Peyer's patch (tissue), 4 donors: Measurements from ENCODE around the gene ADAP1. TPM values are rescaled to one million over a fixed set of nuclear protein-coding genes. Genes with fewer than 3 reads are reported as not detected.
A peak's percentile ranks its signal among the peaks of the same experiment; 100 is the strongest.

ENCODE experiments used
- DNase-seq, 3 donors: peaks; one replicate each; pipeline ENCODE4 v3.0.0-alpha.2; 2017 to 2019
- H3K27ac ChIP-seq, 4 donors: fragments of 200-600 bp; sonication (generic); one replicate each; pipeline ENCODE4 v1.5.1; 2016 to 2019
- H3K27me3 ChIP-seq, 2 donors: fragments of 200-600 bp; sonication (generic); one replicate each; pipeline ENCODE4 v1.5.1; 2019
- H3K36me3 ChIP-seq, 3 donors: fragments of 200-600 bp; sonication (generic); one replicate each; pipeline ENCODE4 v1.5.1; 2016 to 2019
- H3K4me1 ChIP-seq, 4 donors: fragments of 200-600 bp; sonication (generic); one replicate each; pipeline ENCODE4 v1.5.1; 2016 to 2019
- H3K4me3 ChIP-seq, 4 donors: fragments of 200-600 bp; sonication (generic); 1 replicate in 3 of 4; 2 replicates in 1 of 4; pipeline ENCODE4 v1.5.1; 2016 to 2019; ENCODE audit warnings: mild to moderate bottlenecking in 1 of 4
- H3K9me3 ChIP-seq, 4 donors: fragments of 200-600 bp; sonication (generic); one replicate each; pipeline ENCODE4 v1.5.1; 2016 to 2019; ENCODE audit warnings: mild to moderate bottlenecking in 1 of 4
- CTCF ChIP-seq, 6 experiments: fragments of 450-650 bp in 4 of 6; fragments of 200-600 bp in 2 of 6; sonication (generic) in 1 of 6; IDR thresholded peaks; one replicate each; pipeline ENCODE4 v1.5.1; 2017 to 2019; ENCODE audit warnings: antibody characterized with exemption in 6 of 6, mild to moderate bottlenecking in 3 of 6, moderate library complexity in 1 of 6
- POLR2A ChIP-seq, 2 donors: fragments of 450-650 bp; IDR thresholded peaks; one replicate each; pipeline ENCODE4 v1.5.1; 2017; ENCODE audit warnings: antibody characterized with exemption in 2 of 2, mild to moderate bottlenecking in 2 of 2, moderate library complexity in 2 of 2
- total RNA-seq, 4 donors: library from RNA; depleted of rRNA; stranded (reverse); fragments of >200 nt; gene quantifications; one replicate each; pipeline ENCODE4 v1.1.0, GENCODE V29; 2016

ADAP1 gene
- total RNA-seq, 4 donors from 2014 or later: 102 to 146 (median 133) TPM

DNA sequence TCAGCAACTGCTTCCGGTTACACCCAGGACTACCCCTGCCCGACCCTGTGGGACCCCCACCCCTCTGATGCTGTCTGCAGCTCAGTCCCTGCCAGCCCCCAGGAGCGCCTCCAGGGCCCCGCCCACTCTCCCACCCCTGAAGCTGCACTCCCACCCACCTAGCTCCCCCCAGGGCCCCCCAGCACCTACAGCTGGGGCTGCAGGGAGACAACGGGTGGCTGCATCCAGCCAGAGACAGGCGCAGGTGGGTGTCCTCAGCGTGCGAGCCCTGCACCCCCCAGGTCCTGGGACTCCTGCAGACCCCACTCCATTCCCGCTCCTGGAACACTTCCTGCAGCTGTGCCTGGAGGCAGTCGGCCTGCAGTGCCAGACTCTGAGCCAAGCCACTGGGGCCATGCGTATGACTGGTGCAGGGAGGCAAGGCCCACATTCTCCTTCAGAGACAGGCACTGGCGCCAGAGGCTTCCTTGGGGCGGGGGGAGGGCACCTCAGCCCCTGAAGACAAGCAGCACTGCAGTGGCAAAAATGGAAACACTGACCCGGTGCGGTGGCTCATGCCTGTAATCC, 34.6 kb upstream of the ADAP1 start:
- Histone ChIP-seq H3K27ac (no peak overlapping the region), H3K4me1 (peaks cover 0 to 35% (median 3%) of the 10 kb centered on the region in 4 donors), H3K36me3 (no peaks in the 10 kb centered on the region), H3K9me3 (no peaks in the 10 kb centered on the region), H3K27me3 (peaks cover 0 to 5% of the 10 kb centered on the region in 2 donors), H3K4me3 (no peak overlapping the region)
- DNase-seq: no peak
- TF ChIP-seq POLR2A (IDR thresholded peaks at IDR 0.05): no peak
- TF ChIP-seq CTCF (IDR thresholded peaks at IDR 0.05): no peak

GRCh38 chr7:988426-988911, 34.0 kb upstream of the ADAP1 start:
- no peak for DNase-seq
- Histone ChIP-seq H3K27ac (no peak overlapping the region), H3K4me3 (no peak overlapping the region), H3K9me3 (no peaks in the 10 kb centered on the region), H3K36me3 (no peaks in the 10 kb centered on the region), H3K4me1 (peaks cover 0 to 30% (median 3%) of the 10 kb centered on the region in 4 donors), H3K27me3 (peaks cover 0 to 5% of the 10 kb centered on the region in 2 donors)
- TF ChIP-seq CTCF (IDR thresholded peaks at IDR 0.05): no peak

- H3K27ac ChIP-seq: no peak overlapping the region
- no peaks in the 10 kb centered on the region for H3K36me3 ChIP-seq
- DNase-seq: no peak
- H3K9me3 ChIP-seq: no peaks in the 10 kb centered on the region
- H3K4me3 ChIP-seq: no peak overlapping the region
- peaks cover 0 to 5% of the 10 kb centered on the region in 2 donors for H3K27me3 ChIP-seq
- no peak for TF ChIP-seq POLR2A (IDR thresholded peaks at IDR 0.05)
- no peak for TF ChIP-seq CTCF (IDR thresholded peaks at IDR 0.05)
- H3K4me1 ChIP-seq: peaks cover 0 to 31% (median 1%) of the 10 kb centered on the region in 4 donors
Observed at GRCh38 chr7:987909-988308, 33.4 kb upstream of the ADAP1 start.

GRCh38 chr7:986766-987751, 32.6 kb upstream of the ADAP1 start:
- no peak for DNase-seq
- peaks cover 0 to 31% (median 0%) of the 10 kb centered on the region in 4 donors for H3K4me1 ChIP-seq
- TF ChIP-seq POLR2A (IDR thresholded peaks at IDR 0.05) (no peak), CTCF (IDR thresholded peaks at IDR 0.05) (no peak)
- H3K9me3 ChIP-seq: no peaks in the 10 kb centered on the region
- peak overlapping the region in 1 of 4 donors; percentile 12 for H3K27ac ChIP-seq
- H3K4me3 ChIP-seq: peak overlapping the region in 2 of 4 donors; percentile 2 to 19
- H3K27me3 ChIP-seq: peaks cover 0 to 5% of the 10 kb centered on the region in 2 donors
- no peaks in the 10 kb centered on the region for H3K36me3 ChIP-seq

DNA sequence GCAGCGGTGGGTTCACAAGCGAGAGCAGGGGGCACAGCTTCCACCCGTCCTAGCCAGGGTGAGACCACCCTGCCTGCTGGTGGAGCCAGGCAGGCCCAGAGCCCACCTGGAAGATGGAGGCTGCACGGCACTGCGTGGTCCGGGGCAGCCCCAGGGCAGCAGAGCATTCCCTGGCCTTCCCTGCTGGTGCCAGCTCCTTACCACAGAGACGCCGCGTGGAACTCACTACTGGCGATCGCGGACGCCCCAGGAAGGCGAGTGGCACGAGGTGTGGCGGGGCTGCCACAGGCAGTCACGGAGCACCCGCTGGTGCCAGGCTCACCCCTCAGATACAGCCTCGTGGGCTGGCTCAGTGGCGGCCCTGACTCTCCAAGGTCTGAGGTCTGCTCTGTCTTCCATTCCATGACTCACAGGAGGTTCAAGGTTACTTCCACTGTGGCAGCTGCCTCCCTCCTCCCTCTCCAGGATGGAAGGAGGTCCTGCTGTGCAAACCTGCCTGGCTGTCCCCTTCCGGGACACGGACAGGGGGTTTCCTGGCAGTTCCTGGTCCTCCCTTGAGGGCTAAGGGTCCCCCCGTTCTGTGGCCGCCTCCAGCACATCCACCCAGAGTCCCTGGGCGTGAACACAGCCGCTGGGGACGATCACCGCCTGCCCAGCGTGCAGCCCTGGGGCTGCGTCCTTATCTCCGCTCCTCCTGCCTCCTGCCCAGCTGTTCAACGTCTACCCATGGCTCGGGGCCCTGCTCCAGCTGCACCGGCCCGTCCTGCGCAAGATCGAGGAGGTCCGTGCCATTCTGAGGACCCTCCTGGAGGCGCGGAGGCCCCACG, 31.6 kb upstream of the ADAP1 start:
- no peaks in the 10 kb centered on the region for H3K9me3 ChIP-seq
- DNase-seq: peak in 2 of 3 donors; percentile 59 to 65

More for the DNA sequence above, 31.6 kb upstream of the ADAP1 start:
- Histone ChIP-seq H3K36me3 (no peaks in the 10 kb centered on the region), H3K27me3 (peaks cover 0 to 5% of the 10 kb centered on the region in 2 donors), H3K4me3 (peak overlapping the region in 2 of 4 donors; percentile 2 to 19), H3K27ac (peak overlapping the region in 1 of 4 donors; percentile 12), H3K4me1 (peaks cover 0 to 31% (median 0%) of the 10 kb centered on the region in 4 donors)
- TF ChIP-seq POLR2A (IDR thresholded peaks at IDR 0.05): peak in 1 of 2 donors; percentile 14
- TF ChIP-seq CTCF (IDR thresholded peaks at IDR 0.05): no peak
